ENCODE data around the gene SLC25A25. TPM values are rescaled to one million over a fixed set of nuclear protein-coding genes. Genes with fewer than 3 reads are reported as not detected.
"Not testable (repeated sequence)": the region's sequence is repeated elsewhere in the genome, so short reads cannot be mapped to it uniquely, and the experiment has no call there.

Gene SLC25A25
- total RNA-seq, 2 donors from 2014 or later = 26.0 to 33.1 TPM

GRCh38 chr9:128128836-128129590, 61.0 kb downstream of the SLC25A25 start:
- 75% methylated on average over 21 of the region's 29 CpGs for WGBS
- no peaks in the 10 kb centered on the region for H3K27me3 ChIP-seq (replicated peaks; ENCODE audit: insufficient read depth)
- no peak for DNase-seq (ENCODE audit: low spot score)
- H3K4me3 ChIP-seq = peak overlapping the region; percentile 96 to 98
- peaks cover 10% of the 10 kb centered on the region for H3K4me1 ChIP-seq (replicated peaks)
- intact Hi-C loops (cut with DNase I) = no loop called here
- no peaks in the 10 kb centered on the region for H3K36me3 ChIP-seq
- H3K27ac ChIP-seq = peak overlapping the region; percentile 89 to 90
- TF ChIP-seq, protein P1, sequence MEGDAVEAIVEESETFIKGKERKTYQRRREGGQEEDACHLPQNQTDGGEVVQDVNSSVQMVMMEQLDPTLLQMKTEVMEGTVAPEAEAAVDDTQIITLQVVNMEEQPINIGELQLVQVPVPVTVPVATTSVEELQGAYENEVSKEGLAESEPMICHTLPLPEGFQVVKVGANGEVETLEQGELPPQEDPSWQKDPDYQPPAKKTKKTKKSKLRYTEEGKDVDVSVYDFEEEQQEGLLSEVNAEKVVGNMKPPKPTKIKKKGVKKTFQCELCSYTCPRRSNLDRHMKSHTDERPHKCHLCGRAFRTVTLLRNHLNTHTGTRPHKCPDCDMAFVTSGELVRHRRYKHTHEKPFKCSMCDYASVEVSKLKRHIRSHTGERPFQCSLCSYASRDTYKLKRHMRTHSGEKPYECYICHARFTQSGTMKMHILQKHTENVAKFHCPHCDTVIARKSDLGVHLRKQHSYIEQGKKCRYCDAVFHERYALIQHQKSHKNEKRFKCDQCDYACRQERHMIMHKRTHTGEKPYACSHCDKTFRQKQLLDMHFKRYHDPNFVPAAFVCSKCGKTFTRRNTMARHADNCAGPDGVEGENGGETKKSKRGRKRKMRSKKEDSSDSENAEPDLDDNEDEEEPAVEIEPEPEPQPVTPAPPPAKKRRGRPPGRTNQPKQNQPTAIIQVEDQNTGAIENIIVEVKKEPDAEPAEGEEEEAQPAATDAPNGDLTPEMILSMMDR (IDR thresholded peaks at IDR 0.05) = no peak
- TF ChIP-seq POLR2A (IDR thresholded peaks at IDR 0.05) (no peak), POLR2AphosphoS5 (IDR thresholded peaks at IDR 0.05) (no peak)
- H3K9me3 ChIP-seq = no peaks in the 10 kb centered on the region

- 23% methylated on average over 12 of the region's 12 CpGs for WGBS
- DNase-seq (ENCODE audit: low spot score) = not testable (repeated sequence)
Measured at GRCh38 chr9:128129976-128130590, 62.1 kb downstream of the SLC25A25 start.

GRCh38 chr9:128130651-128131050, 62.6 kb downstream of the SLC25A25 start:
- DNase-seq (ENCODE audit: low spot score); H3K27ac ChIP-seq; H3K27me3 ChIP-seq (replicated peaks; ENCODE audit: insufficient read depth); intact Hi-C loops (cut with DNase I); H3K4me3 ChIP-seq; H3K36me3 ChIP-seq; H3K9me3 ChIP-seq: not testable (repeated sequence)
- peaks cover 10% of the 10 kb centered on the region for H3K4me1 ChIP-seq (replicated peaks)
- 66% methylated on average over 7 of the region's 7 CpGs for WGBS

More at GRCh38 chr9:128129976-128130590, 62.1 kb downstream of the SLC25A25 start:
- H3K4me3 ChIP-seq; H3K27ac ChIP-seq; H3K27me3 ChIP-seq (replicated peaks; ENCODE audit: insufficient read depth); intact Hi-C loops (cut with DNase I); H3K36me3 ChIP-seq; H3K9me3 ChIP-seq: not testable (repeated sequence)
- TF ChIP-seq, protein P1 (IDR thresholded peaks at IDR 0.05) = peak in 1 of 4 experiments; percentile 24
- H3K4me1 ChIP-seq (replicated peaks) = peaks cover 10% of the 10 kb centered on the region

GRCh38 chr9:128131346-128131745, 63.3 kb downstream of the SLC25A25 start:
- 75% methylated on average over 8 of the region's 8 CpGs for WGBS
- H3K4me3 ChIP-seq; intact Hi-C loops (cut with DNase I): not testable (repeated sequence)

DNA sequence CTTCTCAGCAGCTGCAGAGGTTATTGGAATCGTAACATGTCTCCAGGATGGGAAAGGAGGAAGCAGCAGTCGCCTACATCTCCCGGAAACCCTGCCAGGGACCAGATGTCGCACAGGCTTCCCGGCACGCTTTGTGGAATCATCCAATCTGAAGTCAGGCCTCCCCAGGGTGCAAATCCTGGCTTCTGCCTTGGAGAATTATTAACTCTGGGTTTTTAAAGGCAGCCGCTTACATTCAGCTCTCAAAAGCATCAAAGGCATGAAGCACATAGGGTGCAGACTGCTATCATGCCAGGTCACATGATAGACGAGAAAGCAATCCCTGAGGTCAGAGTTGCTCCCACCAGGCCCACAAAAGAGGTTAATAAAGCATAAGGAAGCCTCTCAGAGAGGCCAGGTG, 64.1 kb downstream of the SLC25A25 start:
- H3K27ac ChIP-seq; H3K4me1 ChIP-seq (replicated peaks); H3K27me3 ChIP-seq (replicated peaks; ENCODE audit: insufficient read depth); H3K36me3 ChIP-seq; DNase-seq (ENCODE audit: low spot score); intact Hi-C loops (cut with DNase I); H3K9me3 ChIP-seq; H3K4me3 ChIP-seq: not testable (repeated sequence)
- WGBS = 25% methylated on average over 8 of the region's 8 CpGs

More at GRCh38 chr9:128131346-128131745, 63.3 kb downstream of the SLC25A25 start:
- not testable (repeated sequence) for DNase-seq (ENCODE audit: low spot score); H3K27me3 ChIP-seq (replicated peaks; ENCODE audit: insufficient read depth); H3K36me3 ChIP-seq; H3K4me1 ChIP-seq (replicated peaks); H3K9me3 ChIP-seq; H3K27ac ChIP-seq

- WGBS = 46% methylated on average over 8 of the region's 8 CpGs
- TF ChIP-seq, protein P1 (IDR thresholded peaks at IDR 0.05) = peak in 1 of 4 experiments; percentile 24
- H3K9me3 ChIP-seq; H3K27me3 ChIP-seq (replicated peaks; ENCODE audit: insufficient read depth); H3K27ac ChIP-seq; DNase-seq (ENCODE audit: low spot score); H3K36me3 ChIP-seq; intact Hi-C loops (cut with DNase I); H3K4me3 ChIP-seq; H3K4me1 ChIP-seq (replicated peaks): not testable (repeated sequence)
Measured at GRCh38 chr9:128135561-128135960, 67.5 kb downstream of the SLC25A25 start.

All from prostate gland (tissue), 2 donors.